Panc1 (cell line): ENCODE data around the gene LONP2.

Source experiments
- CTCF ChIP-seq: fragments of 450-650 bp; IDR thresholded peaks from 2 replicates; pipeline ENCODE4 v1.5.1; 2017; ENCODE audit warnings: mild to moderate bottlenecking
- POLR2AphosphoS5 ChIP-seq: IDR thresholded peaks from 2 replicates; pipeline ENCODE4 v1.6.1; 2012; ENCODE audit warnings: mild to moderate bottlenecking, low read depth, low read length, moderate library complexity

- TF ChIP-seq POLR2AphosphoS5: no peak
- no peak for TF ChIP-seq CTCF
These were observed 82.8 kb downstream of the LONP2 start for GRCh38 chr16:48326915-48327314.
